OCI-LY1 (cell line): Measurements from ENCODE around the gene FHOD3.

Source experiments
- EZH2 ChIP-seq: fragments of 200-600 bp; sonication (generic), shearing (Covaris generic); IDR thresholded peaks from 2 replicates; pipeline ENCODE4 v1.8.0; 2017; ENCODE audit warnings: borderline replicate concordance, mixed run types, mild to moderate bottlenecking, antibody characterized with exemption, low read length, moderate library complexity, mixed read lengths
- TF ChIP-seq, protein P1 (sequence below): fragments of 200-600 bp; sonication (generic), shearing (Covaris generic); IDR thresholded peaks from 2 replicates; pipeline ENCODE4 v1.5.1; 2017; ENCODE audit warnings: mild to moderate bottlenecking, antibody characterized with exemption, low read length, moderate library complexity, mixed read lengths

DNA sequence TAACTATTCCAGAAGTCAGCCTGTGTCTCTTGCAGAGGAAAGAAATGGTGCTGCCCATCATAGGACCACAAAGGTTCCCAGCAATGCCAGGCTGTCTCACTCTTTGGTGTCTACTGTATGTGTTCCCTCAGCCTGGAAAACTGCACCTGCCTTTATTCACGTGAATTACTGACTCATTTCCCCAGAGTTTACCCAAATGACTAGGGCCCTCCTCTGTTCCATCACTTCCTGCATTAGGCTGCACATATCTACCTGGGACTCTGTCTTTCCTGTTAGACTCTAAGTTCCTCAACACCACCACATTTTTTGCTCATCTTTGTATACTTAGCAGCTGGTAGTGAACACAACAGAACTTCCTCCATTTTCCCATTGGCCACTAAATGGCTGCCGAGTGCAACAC, 188.3 kb downstream of the FHOD3 start:
- no peak for TF ChIP-seq EZH2
- TF ChIP-seq, protein P1, sequence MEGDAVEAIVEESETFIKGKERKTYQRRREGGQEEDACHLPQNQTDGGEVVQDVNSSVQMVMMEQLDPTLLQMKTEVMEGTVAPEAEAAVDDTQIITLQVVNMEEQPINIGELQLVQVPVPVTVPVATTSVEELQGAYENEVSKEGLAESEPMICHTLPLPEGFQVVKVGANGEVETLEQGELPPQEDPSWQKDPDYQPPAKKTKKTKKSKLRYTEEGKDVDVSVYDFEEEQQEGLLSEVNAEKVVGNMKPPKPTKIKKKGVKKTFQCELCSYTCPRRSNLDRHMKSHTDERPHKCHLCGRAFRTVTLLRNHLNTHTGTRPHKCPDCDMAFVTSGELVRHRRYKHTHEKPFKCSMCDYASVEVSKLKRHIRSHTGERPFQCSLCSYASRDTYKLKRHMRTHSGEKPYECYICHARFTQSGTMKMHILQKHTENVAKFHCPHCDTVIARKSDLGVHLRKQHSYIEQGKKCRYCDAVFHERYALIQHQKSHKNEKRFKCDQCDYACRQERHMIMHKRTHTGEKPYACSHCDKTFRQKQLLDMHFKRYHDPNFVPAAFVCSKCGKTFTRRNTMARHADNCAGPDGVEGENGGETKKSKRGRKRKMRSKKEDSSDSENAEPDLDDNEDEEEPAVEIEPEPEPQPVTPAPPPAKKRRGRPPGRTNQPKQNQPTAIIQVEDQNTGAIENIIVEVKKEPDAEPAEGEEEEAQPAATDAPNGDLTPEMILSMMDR = no peak
